Mucosa of stomach (tissue), 1 donor: ENCODE data around the gene CCDC200.
"Not testable (repeated sequence)": the region's sequence is repeated elsewhere in the genome, so short reads cannot be mapped to it uniquely, and the experiment has no call there.

Experiments
- H3K27me3 ChIP-seq: one replicate; pipeline ENCODE4 v1.7.0; 2013; ENCODE audit warnings: mild to moderate bottlenecking, low read length; ENCODE audit not compliant: control insufficient read depth, insufficient read depth
- H3K36me3 ChIP-seq: one replicate; pipeline ENCODE4 v1.7.0; 2013; ENCODE audit warnings: low read length; ENCODE audit not compliant: control insufficient read depth, insufficient read depth
- H3K4me1 ChIP-seq: one replicate; pipeline ENCODE4 v1.7.0; 2013; ENCODE audit warnings: mild to moderate bottlenecking, low read length; ENCODE audit not compliant: control insufficient read depth, insufficient read depth
- H3K4me3 ChIP-seq: one replicate; pipeline ENCODE4 v1.7.0; 2013; ENCODE audit warnings: low read length
- H3K9ac ChIP-seq: one replicate; pipeline ENCODE4 v1.7.0; 2013; ENCODE audit warnings: mild to moderate bottlenecking, low read length, moderate library complexity
- H3K9me3 ChIP-seq: one replicate; pipeline ENCODE4 v1.7.0; 2013; ENCODE audit warnings: mild to moderate bottlenecking, low read length, moderate library complexity; ENCODE audit not compliant: control insufficient read depth
- donor health status: Pancreatic carcinoma.

The CCDC200 gene

DNA sequence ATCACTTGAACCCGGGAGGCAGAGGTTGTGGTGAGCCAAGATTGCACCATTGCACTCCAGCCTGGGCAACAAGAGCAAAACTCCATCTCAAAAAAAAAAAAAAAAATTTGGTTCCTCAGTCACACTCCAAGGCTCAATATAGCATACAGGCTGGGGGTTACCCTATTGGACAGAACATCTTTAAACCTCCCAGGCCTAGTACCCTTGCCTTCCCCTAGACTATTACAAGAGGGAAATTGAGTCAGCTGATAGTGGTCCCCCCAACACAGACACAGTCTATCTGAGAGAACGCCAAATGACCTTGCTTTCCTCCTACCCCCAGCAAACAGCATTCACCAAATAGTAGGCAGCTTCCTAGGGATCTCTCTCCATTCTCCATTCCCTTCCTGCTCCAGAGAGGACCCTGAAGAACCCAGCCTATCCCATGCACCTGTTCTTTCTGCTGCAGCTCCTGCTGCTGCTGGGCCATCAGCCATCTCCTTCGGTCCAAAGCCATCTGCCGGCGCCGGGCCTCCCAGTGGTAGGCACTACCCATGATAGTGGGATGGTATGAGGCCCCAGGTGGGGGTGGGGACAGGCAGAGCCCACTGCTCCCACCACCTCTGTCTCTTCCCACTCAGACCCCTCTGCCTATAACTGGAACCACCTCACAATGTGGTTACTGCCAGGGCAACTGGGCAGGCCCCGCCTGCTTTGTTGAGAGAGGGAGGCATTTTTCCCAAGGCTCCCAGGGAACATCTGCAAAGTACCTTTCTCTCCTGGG lies at the start of gene CCDC200:
TSS of gene CCDC200 (minus strand) at position 604 of the 763 bp plus-strand sequence. CDS start at position 535, 69 bp downstream.
- H3K9ac ChIP-seq, H3K9me3 ChIP-seq, H3K4me1 ChIP-seq, H3K4me3 ChIP-seq, H3K27me3 ChIP-seq, H3K36me3 ChIP-seq: not testable (repeated sequence)

DNA sequence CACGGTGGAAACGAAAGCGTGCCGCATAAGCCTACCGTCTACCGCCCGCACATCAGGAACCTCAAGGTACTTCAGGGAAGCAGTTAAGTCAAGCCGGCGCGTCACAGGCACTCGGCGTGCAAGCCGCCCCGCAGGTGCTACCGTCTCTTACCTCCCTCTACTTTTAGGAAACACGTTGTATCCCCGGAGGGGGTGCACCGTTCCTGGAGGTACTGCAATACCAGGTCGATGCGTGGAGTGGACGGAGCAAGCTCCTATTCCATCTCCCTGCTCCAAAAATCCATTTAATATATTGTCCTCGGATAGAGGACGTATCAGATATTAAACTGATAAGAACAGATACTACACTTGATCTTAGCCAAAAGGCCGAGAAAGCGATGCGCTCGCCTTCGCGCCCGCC lies 44.5 kb upstream of the CCDC200 start:
- not testable (repeated sequence) for H3K27me3 ChIP-seq, H3K4me1 ChIP-seq, H3K9me3 ChIP-seq, H3K36me3 ChIP-seq, H3K9ac ChIP-seq, H3K4me3 ChIP-seq

DNA sequence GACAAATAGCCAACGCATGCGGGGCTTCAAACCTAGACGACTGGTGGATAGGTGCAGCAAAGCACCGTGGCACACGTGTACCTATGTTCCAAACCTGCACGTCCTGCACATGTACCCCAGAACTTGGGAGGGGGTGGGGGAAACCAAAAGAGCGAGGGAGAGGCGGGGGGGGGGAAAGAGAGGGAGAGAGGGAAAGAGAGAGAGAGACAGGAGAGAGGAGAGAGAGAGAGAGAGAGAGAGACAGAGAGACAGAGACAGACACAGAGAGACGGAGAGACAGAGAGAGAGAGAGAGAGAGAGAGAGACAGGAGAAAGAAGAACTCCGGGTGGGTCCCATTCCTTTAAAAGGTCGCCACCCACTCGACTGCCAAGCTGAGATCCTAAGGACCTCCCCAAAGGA lies 44.1 kb upstream of the CCDC200 start:
- H3K36me3 ChIP-seq, H3K4me1 ChIP-seq, H3K27me3 ChIP-seq, H3K9ac ChIP-seq, H3K4me3 ChIP-seq, H3K9me3 ChIP-seq: not testable (repeated sequence)

DNA sequence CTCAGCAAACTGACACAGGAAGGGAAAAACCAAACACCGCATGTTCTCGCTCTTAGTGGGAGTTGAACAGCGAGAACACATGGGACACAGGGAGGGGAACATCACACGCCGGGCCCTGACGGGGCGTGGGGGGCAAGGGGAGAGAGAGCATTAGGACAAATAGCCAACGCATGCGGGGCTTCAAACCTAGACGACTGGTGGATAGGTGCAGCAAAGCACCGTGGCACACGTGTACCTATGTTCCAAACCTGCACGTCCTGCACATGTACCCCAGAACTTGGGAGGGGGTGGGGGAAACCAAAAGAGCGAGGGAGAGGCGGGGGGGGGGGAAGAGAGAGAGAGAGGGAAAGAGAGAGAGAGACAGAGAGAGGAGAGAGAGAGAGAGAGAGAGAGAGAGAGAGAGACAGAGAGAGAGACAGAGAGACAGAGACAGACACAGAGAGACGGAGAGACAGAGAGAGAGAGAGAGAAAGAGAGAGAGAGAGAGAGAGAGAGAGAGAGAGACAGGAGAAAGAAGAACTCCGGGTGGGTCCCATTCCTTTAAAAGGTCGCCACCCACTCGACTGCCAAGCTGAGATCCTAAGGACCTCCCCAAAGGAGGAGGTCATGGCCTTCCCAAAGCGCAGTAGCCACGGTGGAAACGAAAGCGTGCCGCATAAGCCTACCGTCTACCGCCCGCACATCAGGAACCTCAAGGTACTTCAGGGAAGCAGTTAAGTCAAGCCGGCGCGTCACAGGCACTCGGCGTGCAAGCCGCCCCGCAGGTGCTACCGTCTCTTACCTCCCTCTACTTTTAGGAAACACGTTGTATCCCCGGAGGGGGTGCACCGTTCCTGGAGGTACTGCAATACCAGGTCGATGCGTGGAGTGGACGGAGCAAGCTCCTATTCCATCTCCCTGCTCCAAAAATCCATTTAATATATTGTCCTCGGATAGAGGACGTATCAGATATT lies 42.4 kb upstream of the CCDC200 start:
- not testable (repeated sequence) for H3K9ac ChIP-seq, H3K4me3 ChIP-seq, H3K36me3 ChIP-seq, H3K4me1 ChIP-seq, H3K9me3 ChIP-seq, H3K27me3 ChIP-seq

DNA sequence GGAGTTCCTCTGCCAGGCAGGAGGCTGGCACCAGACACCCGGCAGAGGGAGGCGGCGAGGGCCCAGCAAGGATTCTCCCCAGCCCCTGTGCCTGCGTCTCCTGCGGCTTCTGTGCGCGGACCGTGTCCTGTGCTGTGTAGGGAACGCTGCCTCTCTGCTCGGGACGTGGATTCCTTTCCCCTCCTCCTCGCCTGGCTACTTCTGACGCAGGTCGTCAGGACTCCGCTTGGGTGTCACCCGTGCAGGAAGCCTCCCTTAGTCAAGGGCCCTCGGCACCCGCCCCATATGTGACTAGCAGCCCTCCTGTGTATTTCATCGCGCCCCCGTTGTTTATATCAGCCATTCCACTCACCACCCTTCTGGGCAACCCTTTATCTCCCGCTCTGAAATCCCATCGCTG lies 18.0 kb upstream of the CCDC200 start:
- not testable (repeated sequence) for H3K9me3 ChIP-seq, H3K4me1 ChIP-seq, H3K9ac ChIP-seq, H3K36me3 ChIP-seq, H3K27me3 ChIP-seq, H3K4me3 ChIP-seq

DNA sequence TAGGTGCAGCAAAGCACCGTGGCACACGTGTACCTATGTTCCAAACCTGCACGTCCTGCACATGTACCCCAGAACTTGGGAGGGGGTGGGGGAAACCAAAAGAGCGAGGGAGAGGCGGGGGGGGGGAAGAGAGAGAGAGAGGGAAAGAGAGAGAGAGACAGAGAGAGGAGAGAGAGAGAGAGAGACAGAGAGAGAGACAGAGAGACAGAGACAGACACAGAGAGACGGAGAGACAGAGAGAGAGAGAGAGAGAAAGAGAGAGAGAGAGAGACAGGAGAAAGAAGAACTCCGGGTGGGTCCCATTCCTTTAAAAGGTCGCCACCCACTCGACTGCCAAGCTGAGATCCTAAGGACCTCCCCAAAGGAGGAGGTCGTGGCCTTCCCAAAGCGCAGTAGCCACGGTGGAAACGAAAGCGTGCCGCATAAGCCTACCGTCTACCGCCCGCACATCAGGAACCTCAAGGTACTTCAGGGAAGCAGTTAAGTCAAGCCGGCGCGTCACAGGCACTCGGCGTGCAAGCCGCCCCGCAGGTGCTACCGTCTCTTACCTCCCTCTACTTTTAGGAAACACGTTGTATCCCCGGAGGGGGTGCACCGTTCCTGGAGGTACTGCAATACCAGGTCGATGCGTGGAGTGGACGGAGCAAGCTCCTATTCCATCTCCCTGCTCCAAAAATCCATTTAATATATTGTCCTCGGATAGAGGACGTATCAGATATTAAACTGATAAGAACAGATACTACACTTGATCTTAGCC lies 12.4 kb upstream of the CCDC200 start:
- not testable (repeated sequence) for H3K9me3 ChIP-seq, H3K4me3 ChIP-seq, H3K9ac ChIP-seq, H3K4me1 ChIP-seq, H3K36me3 ChIP-seq, H3K27me3 ChIP-seq

DNA sequence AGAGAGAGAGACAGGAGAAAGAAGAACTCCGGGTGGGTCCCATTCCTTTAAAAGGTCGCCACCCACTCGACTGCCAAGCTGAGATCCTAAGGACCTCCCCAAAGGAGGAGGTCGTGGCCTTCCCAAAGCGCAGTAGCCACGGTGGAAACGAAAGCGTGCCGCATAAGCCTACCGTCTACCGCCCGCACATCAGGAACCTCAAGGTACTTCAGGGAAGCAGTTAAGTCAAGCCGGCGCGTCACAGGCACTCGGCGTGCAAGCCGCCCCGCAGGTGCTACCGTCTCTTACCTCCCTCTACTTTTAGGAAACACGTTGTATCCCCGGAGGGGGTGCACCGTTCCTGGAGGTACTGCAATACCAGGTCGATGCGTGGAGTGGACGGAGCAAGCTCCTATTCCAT lies 11.2 kb upstream of the CCDC200 start:
- not testable (repeated sequence) for H3K27me3 ChIP-seq, H3K4me1 ChIP-seq, H3K36me3 ChIP-seq

DNA sequence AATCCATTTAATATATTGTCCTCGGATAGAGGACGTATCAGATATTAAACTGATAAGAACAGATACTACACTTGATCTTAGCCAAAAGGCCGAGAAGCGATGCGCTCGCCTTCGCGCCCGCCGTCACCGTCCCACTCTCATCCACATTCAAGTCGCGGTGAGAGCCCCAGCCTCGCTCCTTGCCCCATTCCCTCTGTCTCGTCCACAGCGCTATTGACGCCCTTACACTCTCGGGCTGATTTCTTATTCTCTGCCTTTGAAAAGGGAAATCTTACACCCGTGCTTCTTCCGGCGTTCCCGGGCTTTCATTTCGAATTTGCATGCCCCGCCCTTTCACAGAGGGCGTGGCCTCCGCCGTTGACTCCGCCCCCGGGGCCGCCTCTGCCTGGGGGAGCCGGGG lies 5.5 kb upstream of the CCDC200 start, which contains the start of gene RNU2-1:
TSS of gene RNU2-1 (minus strand) at position 101 of the 400 bp plus-strand sequence.
- H3K27me3 ChIP-seq, H3K36me3 ChIP-seq, H3K9me3 ChIP-seq, H3K4me3 ChIP-seq, H3K4me1 ChIP-seq, H3K9ac ChIP-seq: not testable (repeated sequence)

More for the DNA sequence above, 11.2 kb upstream of the CCDC200 start:
- not testable (repeated sequence) for H3K9ac ChIP-seq, H3K9me3 ChIP-seq, H3K4me3 ChIP-seq

DNA sequence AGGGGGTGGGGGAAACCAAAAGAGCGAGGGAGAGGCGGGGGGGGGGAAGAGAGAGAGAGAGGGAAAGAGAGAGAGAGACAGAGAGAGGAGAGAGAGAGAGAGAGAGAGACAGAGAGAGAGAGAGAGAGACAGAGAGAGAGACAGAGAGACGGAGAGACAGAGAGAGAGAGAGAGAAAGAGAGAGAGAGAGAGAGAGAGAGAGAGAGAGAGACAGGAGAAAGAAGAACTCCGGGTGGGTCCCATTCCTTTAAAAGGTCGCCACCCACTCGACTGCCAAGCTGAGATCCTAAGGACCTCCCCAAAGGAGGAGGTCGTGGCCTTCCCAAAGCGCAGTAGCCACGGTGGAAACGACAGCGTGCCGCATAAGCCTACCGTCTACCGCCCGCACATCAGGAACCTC lies 4.8 kb upstream of the CCDC200 start:
- not testable (repeated sequence) for H3K9me3 ChIP-seq, H3K4me3 ChIP-seq, H3K36me3 ChIP-seq, H3K9ac ChIP-seq, H3K27me3 ChIP-seq, H3K4me1 ChIP-seq

DNA sequence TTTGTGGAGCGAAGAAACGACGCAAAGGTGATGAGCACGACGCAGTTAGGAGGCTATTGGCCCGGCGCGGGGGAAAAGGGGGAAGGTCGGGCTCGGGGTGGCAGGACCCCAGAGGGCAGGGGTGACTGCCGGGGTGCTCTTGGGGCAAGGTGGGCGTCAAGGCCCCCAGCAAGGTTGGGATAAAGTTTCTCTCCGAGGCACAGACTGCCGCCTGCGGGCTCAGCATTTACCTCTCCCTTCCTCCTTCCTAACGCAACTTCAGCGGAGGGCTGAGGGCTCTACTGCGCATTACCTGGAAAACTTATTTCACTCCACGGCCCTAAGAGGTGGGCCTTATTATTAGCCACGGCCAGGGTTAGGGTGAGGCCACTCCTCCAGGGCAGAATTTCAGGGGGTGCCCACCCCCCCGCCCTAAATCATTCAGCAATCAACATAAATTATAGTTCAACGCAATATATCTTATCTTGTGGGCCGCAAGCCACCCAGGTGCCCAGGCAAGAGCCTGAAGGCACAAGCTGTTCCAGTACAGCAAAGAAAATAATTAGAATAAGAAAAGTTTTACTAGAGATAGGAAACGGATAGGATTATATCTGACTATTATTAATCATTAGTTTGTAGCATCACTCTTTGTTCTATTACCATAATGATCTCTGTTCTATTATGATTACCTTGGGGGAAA lies 3.7 kb upstream of the CCDC200 start:
- H3K9me3 ChIP-seq, H3K4me1 ChIP-seq, H3K27me3 ChIP-seq, H3K4me3 ChIP-seq, H3K36me3 ChIP-seq: not testable (repeated sequence)
- peak overlapping the region; percentile 43 for H3K9ac ChIP-seq

DNA sequence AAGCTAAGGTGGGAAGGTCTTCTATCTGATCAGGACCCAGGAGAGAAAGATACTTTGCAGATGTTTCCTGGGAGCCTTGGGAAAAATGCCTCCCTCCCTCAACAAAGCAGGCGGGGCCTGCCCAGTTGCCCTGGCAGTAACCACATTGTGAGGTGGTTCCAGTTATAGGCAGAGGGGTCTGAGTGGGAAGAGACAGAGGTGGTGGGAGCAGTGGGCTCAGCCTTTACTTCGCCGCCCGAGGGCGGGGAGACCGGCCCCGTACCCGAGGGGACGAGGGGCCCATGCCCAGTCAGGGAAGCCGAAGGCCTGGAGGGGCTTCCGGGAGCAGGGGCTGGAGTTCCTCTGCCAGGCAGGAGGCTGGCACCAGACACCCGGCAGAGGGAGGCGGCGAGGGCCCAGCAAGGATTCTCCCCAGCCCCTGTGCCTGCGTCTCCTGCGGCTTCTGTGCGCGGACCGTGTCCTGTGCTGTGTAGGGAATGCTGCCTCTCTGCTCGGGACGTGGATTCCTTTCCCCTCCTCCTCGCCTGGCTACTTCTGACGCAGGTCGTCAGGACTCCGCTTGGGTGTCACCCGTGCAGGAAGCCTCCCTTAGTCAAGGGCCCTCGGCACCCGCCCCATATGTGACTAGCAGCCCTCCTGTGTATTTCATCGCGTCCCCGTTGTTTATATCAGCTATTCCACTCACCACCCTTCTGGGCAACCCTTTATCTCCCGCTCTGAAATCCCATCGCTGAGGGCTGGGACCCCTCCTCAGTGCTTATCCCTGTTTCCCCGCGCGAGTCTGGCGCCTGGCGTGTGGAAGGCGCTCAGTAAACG lies 3.0 kb upstream of the CCDC200 start:
- not testable (repeated sequence) for H3K27me3 ChIP-seq, H3K4me3 ChIP-seq
- H3K9ac ChIP-seq: peak overlapping the region; percentile 43

More for the DNA sequence above, 3.0 kb upstream of the CCDC200 start:
- H3K36me3 ChIP-seq, H3K4me1 ChIP-seq, H3K9me3 ChIP-seq: not testable (repeated sequence)
